ENCODE measurements around the gene RPS18.
"Not testable (repeated sequence)": the region's sequence is repeated elsewhere in the genome, so short reads cannot be mapped to it uniquely, and the experiment has no call there.

RPS18 gene

DNA sequence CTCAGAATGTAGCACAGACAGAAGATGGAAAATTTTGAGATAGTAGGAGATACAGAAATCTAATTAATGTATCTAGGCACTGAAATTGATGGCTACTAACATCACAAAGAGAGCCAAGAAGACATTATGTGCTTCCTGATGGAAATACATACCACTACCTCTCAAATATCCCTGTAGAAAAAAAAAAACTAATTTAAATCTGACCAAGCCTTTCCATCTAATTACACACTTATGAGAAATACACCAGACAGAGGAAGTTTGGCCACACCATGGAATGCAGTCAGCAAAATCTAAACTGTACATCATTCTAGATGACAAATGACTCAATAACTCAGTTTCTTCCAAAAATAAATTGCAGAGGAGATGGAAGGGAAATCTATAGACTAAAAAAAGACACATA, 19.1 kb upstream of the RPS18 start:
- no peaks in the 10 kb centered on the region for H3K36me3 ChIP-seq (ENCODE audit: control insufficient read depth, insufficient read depth, low read length)

DNA sequence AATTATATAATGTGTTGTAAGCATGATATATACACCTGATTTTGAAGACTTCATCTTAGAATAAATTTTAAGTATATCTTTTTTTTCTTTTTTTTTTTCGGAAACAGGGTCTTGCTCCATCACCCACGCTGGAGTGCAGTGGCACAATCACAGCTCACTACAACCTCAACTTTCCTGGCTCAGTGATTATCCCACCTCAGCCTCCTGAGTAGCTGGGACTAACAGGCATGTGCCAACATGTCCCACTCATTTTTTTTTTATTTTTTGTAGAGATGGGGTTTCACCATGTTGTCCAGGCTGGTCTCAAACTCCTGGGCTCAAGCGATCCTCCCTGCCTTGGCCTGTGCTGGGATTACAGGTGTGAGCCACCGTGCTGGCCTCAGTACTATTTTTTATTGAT, 17.3 kb upstream of the RPS18 start:
- Histone ChIP-seq H3K27me3 (ENCODE audit: control insufficient read depth, insufficient read depth, low read length) (no peaks in the 10 kb centered on the region), H2AFZ (no peak overlapping the region), H3K4me1 (peaks cover 4% of the 10 kb centered on the region), H3K79me2 (no peaks in the 10 kb centered on the region), H3K4me3 (ENCODE audit: low read depth, low read length) (no peak overlapping the region), H3K27ac (no peak overlapping the region), H3K9me3 (ENCODE audit: control insufficient read depth, low read length) (no peaks in the 10 kb centered on the region), H3K36me3 (ENCODE audit: control insufficient read depth, insufficient read depth, low read length) (no peaks in the 10 kb centered on the region), H3K4me2 (ENCODE audit: low read length) (no peak overlapping the region), H3K9ac (no peak overlapping the region)
- TF ChIP-seq, protein P1, sequence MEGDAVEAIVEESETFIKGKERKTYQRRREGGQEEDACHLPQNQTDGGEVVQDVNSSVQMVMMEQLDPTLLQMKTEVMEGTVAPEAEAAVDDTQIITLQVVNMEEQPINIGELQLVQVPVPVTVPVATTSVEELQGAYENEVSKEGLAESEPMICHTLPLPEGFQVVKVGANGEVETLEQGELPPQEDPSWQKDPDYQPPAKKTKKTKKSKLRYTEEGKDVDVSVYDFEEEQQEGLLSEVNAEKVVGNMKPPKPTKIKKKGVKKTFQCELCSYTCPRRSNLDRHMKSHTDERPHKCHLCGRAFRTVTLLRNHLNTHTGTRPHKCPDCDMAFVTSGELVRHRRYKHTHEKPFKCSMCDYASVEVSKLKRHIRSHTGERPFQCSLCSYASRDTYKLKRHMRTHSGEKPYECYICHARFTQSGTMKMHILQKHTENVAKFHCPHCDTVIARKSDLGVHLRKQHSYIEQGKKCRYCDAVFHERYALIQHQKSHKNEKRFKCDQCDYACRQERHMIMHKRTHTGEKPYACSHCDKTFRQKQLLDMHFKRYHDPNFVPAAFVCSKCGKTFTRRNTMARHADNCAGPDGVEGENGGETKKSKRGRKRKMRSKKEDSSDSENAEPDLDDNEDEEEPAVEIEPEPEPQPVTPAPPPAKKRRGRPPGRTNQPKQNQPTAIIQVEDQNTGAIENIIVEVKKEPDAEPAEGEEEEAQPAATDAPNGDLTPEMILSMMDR (IDR thresholded peaks at IDR 0.05), result no peak

More for the DNA sequence above, 19.1 kb upstream of the RPS18 start:
- H3K9me3 ChIP-seq (ENCODE audit: control insufficient read depth, low read length), result no peaks in the 10 kb centered on the region
- H2AFZ ChIP-seq, result no peak overlapping the region
- H3K4me2 ChIP-seq (ENCODE audit: low read length), result no peak overlapping the region
- H3K4me3 ChIP-seq (ENCODE audit: low read depth, low read length), result no peak overlapping the region
- no peak overlapping the region for H3K27ac ChIP-seq
- no peaks in the 10 kb centered on the region for H3K79me2 ChIP-seq
- no peak overlapping the region for H3K9ac ChIP-seq
- H3K27me3 ChIP-seq (ENCODE audit: control insufficient read depth, insufficient read depth, low read length), result no peaks in the 10 kb centered on the region
- TF ChIP-seq, protein P1 (IDR thresholded peaks at IDR 0.05), result no peak
- peaks cover 10% of the 10 kb centered on the region for H3K4me1 ChIP-seq

DNA sequence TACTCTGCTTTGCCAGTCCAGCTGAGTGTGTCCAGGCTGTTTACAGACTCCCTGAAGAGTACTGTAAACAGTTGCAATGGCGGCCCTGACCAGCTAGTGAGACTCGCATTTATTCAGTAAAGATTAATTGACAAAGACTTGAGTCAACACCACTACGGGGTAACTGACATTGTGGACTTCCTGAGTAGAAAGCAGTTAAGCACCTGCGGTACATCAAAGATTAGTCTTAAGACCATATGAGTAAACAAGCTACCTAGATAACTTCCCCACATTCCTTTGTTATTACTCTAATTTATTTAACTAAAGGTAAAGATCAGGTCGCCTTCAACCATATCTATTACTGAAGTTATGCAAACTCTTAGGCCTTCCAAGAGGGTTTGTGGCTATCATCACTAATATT, 12.8 kb upstream of the RPS18 start:
- H2AFZ ChIP-seq, result no peak overlapping the region
- TF ChIP-seq, protein P1 (IDR thresholded peaks at IDR 0.05), result no peak
- no peak overlapping the region for H3K4me3 ChIP-seq (ENCODE audit: low read depth, low read length)
- no peaks in the 10 kb centered on the region for H3K4me1 ChIP-seq
- H3K4me2 ChIP-seq (ENCODE audit: low read length), result no peak overlapping the region
- no peaks in the 10 kb centered on the region for H3K79me2 ChIP-seq
- H3K9ac ChIP-seq, result no peak overlapping the region
- no peak overlapping the region for H3K27ac ChIP-seq
- no peaks in the 10 kb centered on the region for H3K36me3 ChIP-seq (ENCODE audit: control insufficient read depth, insufficient read depth, low read length)
- H3K9me3 ChIP-seq (ENCODE audit: control insufficient read depth, low read length), result no peaks in the 10 kb centered on the region
- H3K27me3 ChIP-seq (ENCODE audit: control insufficient read depth, insufficient read depth, low read length), result no peaks in the 10 kb centered on the region

DNA sequence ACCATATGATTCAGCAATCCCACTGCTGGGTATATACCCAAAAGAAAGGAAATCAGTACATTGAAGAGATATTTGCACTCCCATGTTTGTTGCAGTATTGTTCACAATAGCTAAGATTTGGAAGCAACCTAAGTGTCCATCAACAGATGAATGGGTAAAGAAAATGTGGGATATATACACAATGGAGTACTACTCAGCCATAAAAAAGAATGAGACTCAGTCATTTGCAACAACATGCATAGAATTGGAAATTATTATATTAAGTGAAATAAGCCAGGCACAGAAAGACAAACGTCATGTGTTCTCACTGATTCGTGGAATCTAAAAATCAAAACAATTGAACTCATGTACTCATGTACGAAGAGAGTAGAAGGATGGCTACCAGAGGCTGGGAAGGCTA, 9.4 kb upstream of the RPS18 start:
- not testable (repeated sequence) for H3K27me3 ChIP-seq (ENCODE audit: control insufficient read depth, insufficient read depth, low read length); H3K9me3 ChIP-seq (ENCODE audit: control insufficient read depth, low read length); H3K4me2 ChIP-seq (ENCODE audit: low read length); H3K79me2 ChIP-seq; H3K4me1 ChIP-seq; H3K4me3 ChIP-seq (ENCODE audit: low read depth, low read length); H3K27ac ChIP-seq; H3K36me3 ChIP-seq (ENCODE audit: control insufficient read depth, insufficient read depth, low read length); H2AFZ ChIP-seq; H3K9ac ChIP-seq

DNA sequence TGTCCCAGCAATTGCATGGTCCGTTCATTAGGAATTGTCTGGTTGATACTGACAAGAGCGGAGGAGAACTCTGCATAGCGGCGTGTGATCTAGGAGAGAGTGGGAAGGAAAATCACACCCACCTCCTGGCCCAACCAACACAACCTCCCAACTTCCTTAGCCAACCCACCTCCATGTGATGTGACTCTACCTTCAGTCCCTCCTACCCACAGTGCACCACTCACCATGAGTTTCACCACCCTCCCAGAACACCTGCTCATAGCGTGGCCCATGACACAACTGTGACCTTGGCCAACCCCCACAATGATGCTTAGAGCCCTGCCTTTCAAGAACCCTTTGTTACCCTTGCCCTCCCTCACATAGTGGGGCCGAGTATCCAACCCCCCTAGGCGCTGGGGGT, 7.9 kb upstream of the RPS18 start:
- Histone ChIP-seq H3K9me3 (ENCODE audit: control insufficient read depth, low read length) (no peaks in the 10 kb centered on the region), H3K4me2 (ENCODE audit: low read length) (no peak overlapping the region), H3K9ac (no peak overlapping the region), H2AFZ (no peak overlapping the region), H3K27ac (no peak overlapping the region), H3K4me3 (ENCODE audit: low read depth, low read length) (no peak overlapping the region), H3K79me2 (peaks cover 2% of the 10 kb centered on the region), H3K36me3 (ENCODE audit: control insufficient read depth, insufficient read depth, low read length) (no peaks in the 10 kb centered on the region), H3K27me3 (ENCODE audit: control insufficient read depth, insufficient read depth, low read length) (no peaks in the 10 kb centered on the region), H3K4me1 (no peaks in the 10 kb centered on the region)
- TF ChIP-seq, protein P1 (IDR thresholded peaks at IDR 0.05), result no peak
